ENCODE measurements around the gene CD8B. TPM values are rescaled to one million over a fixed set of nuclear protein-coding genes. Genes with fewer than 3 reads are reported as not detected.

CD8B gene
- total RNA-seq, 4 donors from 2014 or later = 5.1 TPM; not detected in 3

DNA sequence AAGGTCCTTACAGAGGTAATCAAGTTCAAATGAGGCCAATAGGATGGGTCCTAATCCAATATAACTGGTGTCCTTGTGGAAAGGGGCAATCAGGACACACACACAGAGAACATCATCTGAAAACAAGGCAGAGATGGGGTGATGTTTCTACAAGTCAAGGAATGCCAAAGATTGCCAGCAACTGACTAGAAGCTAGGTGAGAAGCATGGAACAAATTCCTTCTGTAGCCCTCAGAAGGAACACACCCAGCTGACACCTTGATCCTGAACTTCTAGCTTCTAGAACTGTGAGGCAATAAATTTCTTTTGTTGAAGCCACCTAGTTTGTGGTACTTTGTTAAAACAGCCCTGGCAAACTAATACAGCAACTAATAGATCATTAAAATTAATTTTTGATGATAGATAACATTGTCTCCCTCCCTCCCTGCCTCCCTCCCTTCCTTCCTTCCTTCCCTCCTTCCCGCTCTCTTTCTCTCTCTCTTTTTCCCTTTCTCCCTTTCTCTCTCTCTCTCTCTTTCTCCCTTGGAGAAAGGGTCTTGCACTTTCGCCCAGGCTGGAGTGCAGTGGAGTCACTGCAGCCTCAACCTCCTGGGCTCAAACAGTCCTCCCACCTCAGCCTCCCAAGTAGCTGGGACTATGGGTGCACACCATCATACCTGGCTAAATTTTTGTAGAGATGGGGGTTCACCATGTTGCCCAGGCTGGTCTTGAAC is 60.7 kb downstream of the CD8B start:
- H3K27ac ChIP-seq = no peak overlapping the region
- H3K27me3 ChIP-seq = peaks cover 1% of the 10 kb centered on the region
- no peaks in the 10 kb centered on the region for H3K36me3 ChIP-seq
- no peaks in the 10 kb centered on the region for H3K4me1 ChIP-seq
- peaks cover 13 to 15% of the 10 kb centered on the region in 2 donors for H3K9me3 ChIP-seq
- TF ChIP-seq POLR2AphosphoS5 (IDR thresholded peaks at IDR 0.05) (no peak), POLR2A (IDR thresholded peaks at IDR 0.05) (no peak), EP300 (IDR thresholded peaks at IDR 0.05; ENCODE audit: low read depth) (no peak)
- TF ChIP-seq, protein P1, sequence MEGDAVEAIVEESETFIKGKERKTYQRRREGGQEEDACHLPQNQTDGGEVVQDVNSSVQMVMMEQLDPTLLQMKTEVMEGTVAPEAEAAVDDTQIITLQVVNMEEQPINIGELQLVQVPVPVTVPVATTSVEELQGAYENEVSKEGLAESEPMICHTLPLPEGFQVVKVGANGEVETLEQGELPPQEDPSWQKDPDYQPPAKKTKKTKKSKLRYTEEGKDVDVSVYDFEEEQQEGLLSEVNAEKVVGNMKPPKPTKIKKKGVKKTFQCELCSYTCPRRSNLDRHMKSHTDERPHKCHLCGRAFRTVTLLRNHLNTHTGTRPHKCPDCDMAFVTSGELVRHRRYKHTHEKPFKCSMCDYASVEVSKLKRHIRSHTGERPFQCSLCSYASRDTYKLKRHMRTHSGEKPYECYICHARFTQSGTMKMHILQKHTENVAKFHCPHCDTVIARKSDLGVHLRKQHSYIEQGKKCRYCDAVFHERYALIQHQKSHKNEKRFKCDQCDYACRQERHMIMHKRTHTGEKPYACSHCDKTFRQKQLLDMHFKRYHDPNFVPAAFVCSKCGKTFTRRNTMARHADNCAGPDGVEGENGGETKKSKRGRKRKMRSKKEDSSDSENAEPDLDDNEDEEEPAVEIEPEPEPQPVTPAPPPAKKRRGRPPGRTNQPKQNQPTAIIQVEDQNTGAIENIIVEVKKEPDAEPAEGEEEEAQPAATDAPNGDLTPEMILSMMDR (IDR thresholded peaks at IDR 0.05) = no peak
- 83% methylated on average over 2 of the region's 2 CpGs; no CpG with 5 or more reads in 1 of the 2 donors for WGBS, 2 donors (ENCODE audit: low coverage in 1 of 2)
- intact Hi-C loops (cut with DNase I; ENCODE audit: low total_unique reads) = no loop called here
- DNase-seq = no peak
- in situ Hi-C loops (cut with MboI; ENCODE audit: low pct_ligation_motif_present in 1 of 4, low pct_unique_long_range_greater_than_20kb in 1 of 4, low sequenced_read_pairs in 3 of 4) = no loop called here
- H3K4me3 ChIP-seq = no peak overlapping the region

DNA sequence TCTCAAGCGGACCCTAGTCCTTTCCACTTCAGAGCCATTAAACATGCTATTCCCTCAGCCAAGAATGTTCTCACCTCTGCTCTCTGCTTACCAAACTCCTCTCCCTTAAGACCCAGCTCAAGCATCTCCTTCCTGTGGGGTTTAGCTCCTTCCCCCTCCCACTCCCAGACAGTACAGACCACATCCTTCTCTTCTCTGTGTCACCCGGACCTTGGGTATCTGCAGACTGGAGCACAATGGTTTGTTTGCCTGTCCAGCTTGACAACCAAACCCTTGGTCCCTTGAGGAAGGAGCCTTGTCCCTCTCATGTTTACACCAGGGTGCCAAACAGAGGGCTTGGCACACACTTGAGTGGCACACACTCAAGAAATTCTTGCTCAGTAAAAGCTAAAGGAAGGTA is 66.8 kb downstream of the CD8B start:
- in situ Hi-C loops (cut with MboI; ENCODE audit: low pct_ligation_motif_present in 1 of 4, low pct_unique_long_range_greater_than_20kb in 1 of 4, low sequenced_read_pairs in 3 of 4) (no loop called here), intact Hi-C loops (cut with DNase I; ENCODE audit: low total_unique reads) (no loop called here)
- Histone ChIP-seq H3K27ac (no peak overlapping the region), H3K36me3 (no peaks in the 10 kb centered on the region), H3K27me3 (peaks cover 61% of the 10 kb centered on the region), H3K4me1 (peaks cover 9 to 15% (median 12%) of the 10 kb centered on the region in 4 donors), H3K4me3 (no peak overlapping the region), H3K9me3 (peaks cover 13 to 16% of the 10 kb centered on the region in 2 donors)
- no peak for DNase-seq
- TF ChIP-seq POLR2A (IDR thresholded peaks at IDR 0.05) = no peak
- no peak for TF ChIP-seq EP300 (IDR thresholded peaks at IDR 0.05; ENCODE audit: low read depth)
- TF ChIP-seq POLR2AphosphoS5 (IDR thresholded peaks at IDR 0.05) = no peak
- TF ChIP-seq, protein P1 (IDR thresholded peaks at IDR 0.05) = no peak
- 85 to 100% methylated on average over 1 to 2 of the region's 2 CpGs for WGBS, 2 donors (ENCODE audit: low coverage in 1 of 2)

DNA sequence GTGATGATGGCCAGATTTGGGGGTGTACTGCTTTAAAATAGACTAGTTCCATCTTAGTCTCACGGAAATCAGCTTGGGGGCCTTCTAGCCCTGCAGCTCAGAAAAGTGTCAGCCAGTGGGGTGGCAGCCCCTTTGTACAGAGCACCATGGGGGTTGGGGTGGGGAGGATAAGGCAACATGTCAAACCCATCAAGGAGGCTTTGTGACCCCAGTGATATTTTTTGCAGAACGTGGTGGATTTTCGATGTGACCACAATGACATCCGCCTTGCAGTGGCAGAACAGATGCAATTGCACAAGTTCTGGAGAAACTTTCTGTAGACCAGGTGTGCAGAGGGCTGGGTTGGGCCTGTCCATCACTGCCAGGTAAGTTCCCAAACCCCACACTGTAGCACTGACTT is 67.9 kb downstream of the CD8B start:
- TF ChIP-seq POLR2A (IDR thresholded peaks at IDR 0.05) (no peak), POLR2AphosphoS5 (IDR thresholded peaks at IDR 0.05) (no peak), EP300 (IDR thresholded peaks at IDR 0.05; ENCODE audit: low read depth) (no peak)
- TF ChIP-seq, protein P1 (IDR thresholded peaks at IDR 0.05) = no peak
- in situ Hi-C loops (cut with MboI; ENCODE audit: low pct_ligation_motif_present in 1 of 4, low pct_unique_long_range_greater_than_20kb in 1 of 4, low sequenced_read_pairs in 3 of 4) = no loop called here
- DNase-seq = no peak
- Histone ChIP-seq H3K36me3 (no peaks in the 10 kb centered on the region), H3K27me3 (peaks cover 72% of the 10 kb centered on the region), H3K9me3 (peaks cover 13 to 16% of the 10 kb centered on the region in 2 donors), H3K27ac (no peak overlapping the region), H3K4me1 (peaks cover 17 to 26% (median 23%) of the 10 kb centered on the region in 4 donors), H3K4me3 (no peak overlapping the region)
- intact Hi-C loops (cut with DNase I; ENCODE audit: low total_unique reads) = no loop called here
- 89% methylated on average over 4 of the region's 4 CpGs; no CpG with 5 or more reads in 1 of the 2 donors for WGBS, 2 donors (ENCODE audit: low coverage in 1 of 2)

DNA sequence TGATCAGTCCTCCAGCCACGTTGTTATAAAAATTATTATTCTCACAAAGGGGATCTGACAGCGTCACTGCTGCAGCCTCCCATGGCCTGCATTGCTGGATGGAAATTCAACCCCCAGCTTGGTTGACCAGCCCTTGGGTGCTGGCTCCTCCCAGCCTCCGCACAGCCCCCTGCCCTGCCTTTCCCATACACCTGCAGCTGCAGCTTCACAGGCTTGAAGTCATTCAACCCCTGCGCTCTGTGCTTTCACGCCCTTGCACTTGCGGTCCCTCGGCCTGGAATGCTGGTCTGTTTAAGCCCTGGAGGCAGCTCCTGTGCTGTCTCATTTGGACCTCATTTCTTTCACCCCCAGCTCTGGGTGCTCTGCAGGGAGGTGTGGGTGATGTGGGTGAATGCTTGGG is 70.1 kb downstream of the CD8B start:
- Histone ChIP-seq H3K9me3 (peaks cover 5 to 7% of the 10 kb centered on the region in 2 donors), H3K36me3 (no peaks in the 10 kb centered on the region), H3K27ac (no peak overlapping the region), H3K27me3 (peaks cover 85% of the 10 kb centered on the region), H3K4me1 (peaks cover 17 to 27% (median 24%) of the 10 kb centered on the region in 4 donors), H3K4me3 (no peak overlapping the region)
- 63 to 67% methylated on average over 1 to 7 of the region's 7 CpGs for WGBS, 2 donors (ENCODE audit: low coverage in 1 of 2)
- intact Hi-C loops (cut with DNase I; ENCODE audit: low total_unique reads) (no loop called here), in situ Hi-C loops (cut with MboI; ENCODE audit: low pct_ligation_motif_present in 1 of 4, low pct_unique_long_range_greater_than_20kb in 1 of 4, low sequenced_read_pairs in 3 of 4) (no loop called here)
- DNase-seq = no peak
- TF ChIP-seq POLR2A (IDR thresholded peaks at IDR 0.05) = no peak
- no peak for TF ChIP-seq EP300 (IDR thresholded peaks at IDR 0.05; ENCODE audit: low read depth)
- TF ChIP-seq POLR2AphosphoS5 (IDR thresholded peaks at IDR 0.05) = no peak
- TF ChIP-seq, protein P1 (IDR thresholded peaks at IDR 0.05) = no peak

Measured in transverse colon (tissue), 4 donors.